SU-DHL-6 (cell line): ENCODE measurements around the gene POGLUT2.

Experiments used
- H2AFZ ChIP-seq: fragments of 200-600 bp; sonication (generic); 2 replicates; pipeline ENCODE4 v1.6.1; 2014; ENCODE audit warnings: low read depth, mild to moderate bottlenecking, moderate library complexity, mixed read lengths, antibody characterized with exemption, low read length; ENCODE audit not compliant: severe bottlenecking
- H3F3A ChIP-seq: fragments of 200-600 bp; shearing (Covaris generic); 2 replicates; pipeline ENCODE4 v1.6.0; 2016; ENCODE audit warnings: antibody characterized with exemption, mild to moderate bottlenecking; ENCODE audit not compliant: insufficient read depth
- H3K27ac ChIP-seq: fragments of 200-600 bp; sonication (generic); 2 replicates; pipeline ENCODE4 v1.5.1; 2016; ENCODE audit warnings: low read depth, mild to moderate bottlenecking, low read length, moderate library complexity, mixed read lengths
- H3K27me3 ChIP-seq: fragments of 200-600 bp; sonication (generic), shearing (Covaris generic); 2 replicates; pipeline ENCODE4 v1.6.0; 2014; ENCODE audit warnings: mild to moderate bottlenecking, low read length
- H3K36me3 ChIP-seq: fragments of 200-600 bp; sonication (generic); 2 replicates; pipeline ENCODE4 v1.6.1; 2014; ENCODE audit warnings: mild to moderate bottlenecking, low read length, mixed read lengths
- H3K4me2 ChIP-seq: fragments of 300-600, 200-600 bp; shearing (Covaris generic), sonication (generic); 2 replicates; pipeline ENCODE4 v1.6.0; 2014; ENCODE audit warnings: low read length, low read depth, mild to moderate bottlenecking; ENCODE audit not compliant: poor library complexity, severe bottlenecking
- H3K4me3 ChIP-seq: fragments of 200-600 bp; sonication (generic); 2 replicates; pipeline ENCODE4 v1.5.1; 2014; ENCODE audit warnings: antibody characterized with exemption, low read length, mild to moderate bottlenecking, mixed read lengths; ENCODE audit not compliant: insufficient read depth, poor library complexity, severe bottlenecking
- H3K79me2 ChIP-seq: fragments of 200-600 bp; sonication (generic); 2 replicates; pipeline ENCODE4 v1.6.1; 2014; ENCODE audit warnings: mild to moderate bottlenecking, low read length, moderate library complexity; ENCODE audit not compliant: insufficient read depth
- H3K9ac ChIP-seq: fragments of 200-600 bp; sonication (generic); 2 replicates; pipeline ENCODE4 v1.7.0; 2014; ENCODE audit warnings: mild to moderate bottlenecking, low read length
- H3K9me2 ChIP-seq: fragments of 200-600 bp; sonication (generic); replicated peaks from 2 replicates; pipeline ENCODE4 v1.6.1; 2014; ENCODE audit warnings: low read length; ENCODE audit not compliant: insufficient read depth
- H3K9me3 ChIP-seq: fragments of 200-600 bp; sonication (generic); 2 replicates; pipeline ENCODE4 v1.6.1; 2014; ENCODE audit warnings: low read length, mixed read lengths; ENCODE audit not compliant: insufficient read depth
- H4K20me1 ChIP-seq: fragments of 200-600 bp; sonication (generic); 2 replicates; pipeline ENCODE4 v1.6.1; 2014; ENCODE audit warnings: low read depth, mild to moderate bottlenecking, antibody characterized with exemption, low read length, moderate library complexity, mixed read lengths
- CTCF ChIP-seq: fragments of 200-600 bp; sonication (generic); IDR thresholded peaks from one replicate; pipeline ENCODE4 v1.5.1; 2017; ENCODE audit warnings: antibody characterized with exemption, mild to moderate bottlenecking, low read length, moderate library complexity; ENCODE audit not compliant: insufficient read depth, poor library complexity, severe bottlenecking
- EZH2phosphoT487 ChIP-seq: fragments of 200-600 bp; sonication (generic), shearing (Covaris generic); conservative IDR thresholded peaks from 2 replicates; pipeline ENCODE4 v1.6.1; 2018; ENCODE audit warnings: mild to moderate bottlenecking, antibody characterized with exemption, low read length, moderate library complexity, mixed read lengths

POGLUT2 gene

GRCh38 chr13:102805680-102806079 is 6.9 kb upstream of the POGLUT2 start:
- Histone ChIP-seq H3K4me2 (no peak overlapping the region), H2AFZ (no peak overlapping the region), H3K9ac (no peak overlapping the region), H3K79me2 (no peaks in the 10 kb centered on the region), H3K27ac (no peak overlapping the region), H3K27me3 (no peaks in the 10 kb centered on the region), H3K9me2 (no peaks in the 10 kb centered on the region), H3K4me3 (no peak overlapping the region), H3K36me3 (no peaks in the 10 kb centered on the region), H4K20me1 (no peaks in the 10 kb centered on the region), H3F3A (no peaks in the 10 kb centered on the region), H3K9me3 (no peaks in the 10 kb centered on the region)
- TF ChIP-seq EZH2phosphoT487 (no peak), CTCF (no peak)

GRCh38 chr13:102800145-102801041 is 1.6 kb upstream of the POGLUT2 start:
- H3K4me3 ChIP-seq, result peak overlapping the region; percentile 77
- no peaks in the 10 kb centered on the region for H3K36me3 ChIP-seq
- peaks cover 8% of the 10 kb centered on the region; the same call in 1 of the 2 replicates for H3F3A ChIP-seq
- H2AFZ ChIP-seq, result peak overlapping the region; percentile 91
- H3K9ac ChIP-seq, result peak overlapping the region; percentile 62
- peak overlapping the region; percentile 78 for H3K4me2 ChIP-seq
- no peaks in the 10 kb centered on the region for H3K9me3 ChIP-seq
- no peaks in the 10 kb centered on the region for H3K27me3 ChIP-seq
- no peaks in the 10 kb centered on the region; the same call in 1 of the 2 replicates for H3K79me2 ChIP-seq
- H3K27ac ChIP-seq, result no peak overlapping the region
- H4K20me1 ChIP-seq, result no peaks in the 10 kb centered on the region
- H3K9me2 ChIP-seq, result no peaks in the 10 kb centered on the region
- TF ChIP-seq CTCF (peak; percentile 30), EZH2phosphoT487 (no peak)

GRCh38 chr13:102799426-102800144 is 809 bp upstream of the POGLUT2 start:
- H3K27me3 ChIP-seq, result no peaks in the 10 kb centered on the region
- no peak overlapping the region for H3K27ac ChIP-seq

More at GRCh38 chr13:102799426-102800144, 809 bp upstream of the POGLUT2 start:
- H3K9me3 ChIP-seq, result no peaks in the 10 kb centered on the region
- H3F3A ChIP-seq, result peaks cover 8% of the 10 kb centered on the region; the same call in 1 of the 2 replicates
- no peaks in the 10 kb centered on the region; the same call in 1 of the 2 replicates for H3K79me2 ChIP-seq
- H4K20me1 ChIP-seq, result no peaks in the 10 kb centered on the region
- peak overlapping the region; percentile 78 for H3K4me2 ChIP-seq
- H2AFZ ChIP-seq, result peak overlapping the region; percentile 91
- H3K9ac ChIP-seq, result peak overlapping the region; percentile 62
- TF ChIP-seq CTCF, result no peak
- TF ChIP-seq EZH2phosphoT487, result no peak
- peak overlapping the region; percentile 77 for H3K4me3 ChIP-seq
- H3K36me3 ChIP-seq, result no peaks in the 10 kb centered on the region
- no peaks in the 10 kb centered on the region for H3K9me2 ChIP-seq
